ENCODE data around the gene SLC29A4. TPM values are rescaled to one million over a fixed set of nuclear protein-coding genes. Genes with fewer than 3 reads are reported as not detected.

The SLC29A4 gene
- total RNA-seq, 1 donor from 2014 or later: 120 TPM

- no peak for DNase-seq (ENCODE audit: low spot score, unreplicated experiment)
- H3K36me3 Mint-ChIP-seq (ENCODE audit: insufficient read depth): peaks cover 39% of the 10 kb centered on the region
- TF ChIP-seq CTCF (IDR thresholded peaks at IDR 0.05; ENCODE audit: unreplicated experiment): no peak
- H3K27me3 Mint-ChIP-seq: no peaks in the 10 kb centered on the region
- H3K4me1 Mint-ChIP-seq (ENCODE audit: low read depth): peaks cover 6% of the 10 kb centered on the region
- H3K4me3 Mint-ChIP-seq (ENCODE audit: low read depth): no peak overlapping the region
- no peak overlapping the region for H3K27ac Mint-ChIP-seq
- H3K9me3 Mint-ChIP-seq (ENCODE audit: low read depth): peaks cover 3% of the 10 kb centered on the region
Measured at GRCh38 chr7:5349005-5349380, 66.2 kb downstream of the SLC29A4 start.

GRCh38 chr7:5349437-5350173, 66.9 kb downstream of the SLC29A4 start:
- TF ChIP-seq CTCF (IDR thresholded peaks at IDR 0.05; ENCODE audit: unreplicated experiment): no peak
- no peak overlapping the region for H3K4me3 Mint-ChIP-seq (ENCODE audit: low read depth)
- H3K27ac Mint-ChIP-seq: peak overlapping the region; percentile 67
- peaks cover 11% of the 10 kb centered on the region for H3K4me1 Mint-ChIP-seq (ENCODE audit: low read depth)
- no peak for DNase-seq (ENCODE audit: low spot score, unreplicated experiment)
- no peaks in the 10 kb centered on the region for H3K9me3 Mint-ChIP-seq (ENCODE audit: low read depth)
- H3K27me3 Mint-ChIP-seq: no peaks in the 10 kb centered on the region
- peaks cover 38% of the 10 kb centered on the region for H3K36me3 Mint-ChIP-seq (ENCODE audit: insufficient read depth)

GRCh38 chr7:5350174-5350463, 67.4 kb downstream of the SLC29A4 start:
- Mint-ChIP-seq H3K9me3 (ENCODE audit: low read depth) (no peaks in the 10 kb centered on the region), H3K4me1 (ENCODE audit: low read depth) (peaks cover 11% of the 10 kb centered on the region), H3K36me3 (ENCODE audit: insufficient read depth) (peaks cover 36% of the 10 kb centered on the region), H3K4me3 (ENCODE audit: low read depth) (no peak overlapping the region), H3K27me3 (no peaks in the 10 kb centered on the region), H3K27ac (no peak overlapping the region)
- DNase-seq (ENCODE audit: low spot score, unreplicated experiment): no peak
- no peak for TF ChIP-seq CTCF (IDR thresholded peaks at IDR 0.05; ENCODE audit: unreplicated experiment)

- H3K4me3 Mint-ChIP-seq (ENCODE audit: low read depth): no peak overlapping the region
- TF ChIP-seq CTCF (IDR thresholded peaks at IDR 0.05; ENCODE audit: unreplicated experiment): no peak
- no peaks in the 10 kb centered on the region for H3K9me3 Mint-ChIP-seq (ENCODE audit: low read depth)
- H3K36me3 Mint-ChIP-seq (ENCODE audit: insufficient read depth): peaks cover 39% of the 10 kb centered on the region
- no peaks in the 10 kb centered on the region for H3K27me3 Mint-ChIP-seq
- peaks cover 11% of the 10 kb centered on the region for H3K4me1 Mint-ChIP-seq (ENCODE audit: low read depth)
- DNase-seq (ENCODE audit: low spot score, unreplicated experiment): no peak
- peak overlapping the region; percentile 75 for H3K27ac Mint-ChIP-seq
Measured at GRCh38 chr7:5350600-5351385, 68.0 kb downstream of the SLC29A4 start.

- peaks cover 11% of the 10 kb centered on the region for H3K4me1 Mint-ChIP-seq (ENCODE audit: low read depth)
- H3K4me3 Mint-ChIP-seq (ENCODE audit: low read depth): no peak overlapping the region
- DNase-seq (ENCODE audit: low spot score, unreplicated experiment): no peak
- no peaks in the 10 kb centered on the region for H3K9me3 Mint-ChIP-seq (ENCODE audit: low read depth)
- no peaks in the 10 kb centered on the region for H3K27me3 Mint-ChIP-seq
- no peak for TF ChIP-seq CTCF (IDR thresholded peaks at IDR 0.05; ENCODE audit: unreplicated experiment)
- peak overlapping the region; percentile 84 for H3K27ac Mint-ChIP-seq
- peaks cover 43% of the 10 kb centered on the region for H3K36me3 Mint-ChIP-seq (ENCODE audit: insufficient read depth)
Measured at GRCh38 chr7:5351507-5352265, 68.9 kb downstream of the SLC29A4 start.
